Uterus (tissue), 4 donors: ENCODE measurements around the gene RPS6KA1. TPM values are rescaled to one million over a fixed set of nuclear protein-coding genes. Genes with fewer than 3 reads are reported as not detected.

Experiments
- DNase-seq, 2 donors: peaks; one replicate each; pipeline ENCODE4 v3.0.0-alpha.2; 2019 to 2020
- H3K27ac ChIP-seq, 2 donors: fragments of 200-600 bp; sonication (generic); 1 replicate in 1 of 2; 2 replicates in 1 of 2; pipeline ENCODE4 v1.5.1; 2016 to 2018
- H3K27me3 ChIP-seq, 2 donors: fragments of 200-600 bp; sonication (generic); one replicate each; pipeline ENCODE4 v1.5.1; 2018 to 2019; ENCODE audit warnings: control low read depth in 1 of 2
- H3K36me3 ChIP-seq, 2 donors: fragments of 200-600 bp; sonication (generic); one replicate each; pipeline ENCODE4 v1.5.1; 2019; ENCODE audit warnings: control low read depth in 1 of 2
- H3K4me1 ChIP-seq, 2 donors: fragments of 200-600 bp; sonication (generic); one replicate each; pipeline ENCODE4 v1.5.1; 2018 to 2019; ENCODE audit warnings: control low read depth in 1 of 2
- H3K4me3 ChIP-seq, 2 donors: fragments of 200-600 bp; sonication (generic); 1 replicate in 1 of 2; 2 replicates in 1 of 2; pipeline ENCODE4 v1.5.1; 2018 to 2019; ENCODE audit warnings: mild to moderate bottlenecking in 1 of 2
- H3K9me3 ChIP-seq, 2 donors: fragments of 200-600 bp; sonication (generic); one replicate each; pipeline ENCODE4 v1.5.1; 2019; ENCODE audit warnings: control low read depth in 1 of 2
- POLR2A ChIP-seq, 2 donors: fragments of 450-650 bp; IDR thresholded peaks; one replicate each; pipeline ENCODE4 v1.6.1; 2016; ENCODE audit warnings: antibody characterized with exemption in 2 of 2, mild to moderate bottlenecking in 1 of 2, moderate library complexity in 1 of 2
- intact Hi-C: fragments of 100-400 bp; cut with DNase I; formaldehyde crosslinking; loops from one replicate; pipeline ENCODE4 v1.15.1; 2023; ENCODE audit warnings: low total_unique reads
- total RNA-seq, 4 donors: library from RNA; depleted of rRNA in 3 of 4; stranded (reverse); fragments of >200 nt in 3 of 4; gene quantifications; one replicate each; pipeline versions ENCODE4 v1.1.0 to v1.2.4, GENCODE V29; 2014 to 2023
- TF ChIP-seq, protein P1 (sequence below), 4 experiments: fragments of 200-600 bp in 2 of 4; fragments of 450-650 bp in 2 of 4; sonication (generic) in 2 of 4; IDR thresholded peaks; one replicate each; pipeline ENCODE4 v1.5.1; 2016 to 2019; ENCODE audit warnings: antibody characterized with exemption in 4 of 4, mild to moderate bottlenecking in 2 of 4, moderate library complexity in 1 of 4
- donor health status: DM: yes; HTN: yes; CAD: no.

Gene RPS6KA1
- total RNA-seq, 4 donors from 2014 or later, result 10.8 to 51.8 (median 14.6) TPM

DNA sequence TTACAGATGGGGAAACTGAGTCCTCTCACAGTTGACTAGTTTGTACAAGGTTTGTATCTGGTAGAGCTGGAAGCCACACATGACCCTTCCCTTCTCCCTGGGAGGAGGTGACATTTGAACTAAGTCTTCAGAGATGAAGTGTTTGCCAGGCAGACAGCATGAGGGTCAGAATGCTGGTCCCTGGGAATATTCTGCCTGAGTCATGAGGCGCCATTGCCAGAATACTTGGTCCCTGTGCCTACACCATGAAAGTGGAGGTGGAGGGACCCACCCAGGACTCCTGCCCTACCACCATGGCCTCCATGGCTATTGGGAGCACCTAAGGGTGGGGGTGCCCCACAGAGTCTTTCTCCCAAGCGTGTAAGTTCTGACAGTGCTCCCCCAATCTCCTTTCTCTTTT lies 7.0 kb downstream of the RPS6KA1 start:
- no peak for DNase-seq
- Histone ChIP-seq H3K27me3 (no peaks in the 10 kb centered on the region), H3K9me3 (no peaks in the 10 kb centered on the region), H3K4me3 (no peak overlapping the region), H3K27ac (no peak overlapping the region), H3K4me1 (no peaks in the 10 kb centered on the region), H3K36me3 (no peaks in the 10 kb centered on the region)
- TF ChIP-seq POLR2A (IDR thresholded peaks at IDR 0.05), result no peak
- TF ChIP-seq, protein P1, sequence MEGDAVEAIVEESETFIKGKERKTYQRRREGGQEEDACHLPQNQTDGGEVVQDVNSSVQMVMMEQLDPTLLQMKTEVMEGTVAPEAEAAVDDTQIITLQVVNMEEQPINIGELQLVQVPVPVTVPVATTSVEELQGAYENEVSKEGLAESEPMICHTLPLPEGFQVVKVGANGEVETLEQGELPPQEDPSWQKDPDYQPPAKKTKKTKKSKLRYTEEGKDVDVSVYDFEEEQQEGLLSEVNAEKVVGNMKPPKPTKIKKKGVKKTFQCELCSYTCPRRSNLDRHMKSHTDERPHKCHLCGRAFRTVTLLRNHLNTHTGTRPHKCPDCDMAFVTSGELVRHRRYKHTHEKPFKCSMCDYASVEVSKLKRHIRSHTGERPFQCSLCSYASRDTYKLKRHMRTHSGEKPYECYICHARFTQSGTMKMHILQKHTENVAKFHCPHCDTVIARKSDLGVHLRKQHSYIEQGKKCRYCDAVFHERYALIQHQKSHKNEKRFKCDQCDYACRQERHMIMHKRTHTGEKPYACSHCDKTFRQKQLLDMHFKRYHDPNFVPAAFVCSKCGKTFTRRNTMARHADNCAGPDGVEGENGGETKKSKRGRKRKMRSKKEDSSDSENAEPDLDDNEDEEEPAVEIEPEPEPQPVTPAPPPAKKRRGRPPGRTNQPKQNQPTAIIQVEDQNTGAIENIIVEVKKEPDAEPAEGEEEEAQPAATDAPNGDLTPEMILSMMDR (IDR thresholded peaks at IDR 0.05), result no peak
- intact Hi-C loops, result no loop called here

DNA sequence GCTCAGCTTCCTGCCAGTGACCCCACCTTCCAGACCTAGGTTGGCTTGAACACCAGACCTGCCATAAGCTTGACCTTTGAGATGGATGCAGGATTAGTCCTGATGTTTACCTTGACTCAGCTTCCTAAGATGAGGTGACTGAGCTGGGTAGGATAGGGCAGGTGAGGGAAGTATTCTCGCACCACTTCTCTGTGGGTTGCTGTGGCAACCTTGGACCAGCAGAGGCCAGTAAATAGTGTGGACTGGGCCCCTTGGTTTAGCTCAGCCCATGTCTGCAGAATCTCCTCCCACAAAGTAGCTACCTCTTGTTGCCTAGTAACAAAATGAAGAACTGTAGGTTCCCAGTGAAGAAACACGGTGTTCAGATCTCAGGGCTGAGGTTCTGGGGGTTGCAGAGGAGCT lies 8.4 kb downstream of the RPS6KA1 start:
- TF ChIP-seq, protein P1 (IDR thresholded peaks at IDR 0.05), result no peak
- TF ChIP-seq POLR2A (IDR thresholded peaks at IDR 0.05), result no peak
- no peaks in the 10 kb centered on the region for H3K27me3 ChIP-seq
- H3K36me3 ChIP-seq, result no peaks in the 10 kb centered on the region
- DNase-seq, result no peak
- no peak overlapping the region for H3K4me3 ChIP-seq
- H3K9me3 ChIP-seq, result no peaks in the 10 kb centered on the region
- no peak overlapping the region for H3K27ac ChIP-seq
- no peaks in the 10 kb centered on the region for H3K4me1 ChIP-seq
- intact Hi-C loops, result no loop called here

DNA sequence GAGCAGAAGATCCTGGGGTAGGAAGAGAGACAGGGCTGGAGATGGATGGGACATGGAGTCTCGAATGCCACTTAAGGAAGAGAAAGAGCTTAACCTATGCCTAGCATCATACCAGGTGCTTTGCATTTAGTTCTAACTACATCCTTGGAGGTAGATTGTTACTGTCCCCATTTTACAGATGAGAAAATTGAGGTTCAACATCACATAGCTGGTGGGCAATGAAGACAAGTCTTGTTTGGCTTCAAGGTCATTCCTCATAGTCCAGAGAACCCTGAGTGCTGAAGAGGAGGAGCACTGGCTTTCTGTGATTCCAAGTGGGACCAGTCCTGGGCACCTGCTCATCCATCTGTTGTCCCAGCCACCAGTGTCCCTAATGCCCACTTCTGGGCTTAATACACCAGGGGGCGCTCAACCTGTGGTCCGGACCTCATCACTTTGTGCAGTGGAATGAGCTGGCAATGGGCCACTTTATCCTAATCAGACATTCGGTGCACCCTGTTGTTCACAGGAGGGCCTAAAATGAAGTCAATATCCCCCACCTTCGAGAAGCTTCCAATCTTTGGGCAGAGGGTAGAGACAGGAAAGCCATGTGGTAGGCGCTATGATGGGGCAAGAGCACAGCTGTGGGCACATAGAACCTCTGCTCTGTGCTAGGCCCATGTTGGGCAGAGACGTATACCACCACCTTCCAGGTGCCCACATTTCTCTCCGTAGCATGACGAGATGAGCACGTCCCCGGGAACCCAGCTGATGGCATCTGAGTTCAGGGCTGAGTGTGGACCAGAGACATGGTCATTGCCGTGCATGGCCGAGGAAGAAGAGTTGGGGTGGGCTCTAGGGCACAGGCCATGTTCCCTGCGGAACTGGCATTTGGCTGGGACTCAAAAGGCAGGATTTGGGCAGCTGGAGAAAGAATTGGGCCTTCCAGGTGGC lies 9.2 kb downstream of the RPS6KA1 start:
- no peaks in the 10 kb centered on the region for H3K4me1 ChIP-seq
- no peaks in the 10 kb centered on the region for H3K27me3 ChIP-seq
- no peak overlapping the region for H3K4me3 ChIP-seq
- H3K27ac ChIP-seq, result no peak overlapping the region
- no peaks in the 10 kb centered on the region for H3K9me3 ChIP-seq
- intact Hi-C loops, result no loop called here
- no peaks in the 10 kb centered on the region for H3K36me3 ChIP-seq
- no peak for DNase-seq
- TF ChIP-seq, protein P1 (IDR thresholded peaks at IDR 0.05), result no peak
- no peak for TF ChIP-seq POLR2A (IDR thresholded peaks at IDR 0.05)

DNA sequence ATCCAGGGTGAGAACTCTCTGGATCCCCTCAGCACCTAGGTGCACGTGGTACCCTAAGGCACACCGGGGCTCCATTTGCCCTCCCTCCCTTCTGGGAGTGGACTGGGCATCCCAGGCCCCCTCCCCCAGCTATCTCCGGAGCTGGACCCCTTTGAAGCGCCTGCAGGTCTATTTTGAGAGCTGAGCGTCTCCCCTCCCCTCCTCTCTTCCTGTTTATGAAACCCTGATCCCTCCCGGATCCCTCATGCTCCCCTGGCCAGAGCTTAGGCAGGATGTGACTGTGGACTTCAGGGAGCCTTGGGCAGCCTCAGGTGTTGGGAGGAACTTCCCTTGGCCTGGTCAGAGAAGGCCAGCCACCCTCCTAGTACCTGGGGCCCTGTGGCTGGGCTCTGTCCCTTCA lies 10.2 kb downstream of the RPS6KA1 start:
- Histone ChIP-seq H3K4me1 (no peaks in the 10 kb centered on the region), H3K36me3 (no peaks in the 10 kb centered on the region), H3K27ac (no peak overlapping the region), H3K9me3 (no peaks in the 10 kb centered on the region), H3K4me3 (no peak overlapping the region), H3K27me3 (no peaks in the 10 kb centered on the region)
- DNase-seq, result no peak
- intact Hi-C loops, result no loop called here
- TF ChIP-seq, protein P1 (IDR thresholded peaks at IDR 0.05), result no peak
- TF ChIP-seq POLR2A (IDR thresholded peaks at IDR 0.05), result no peak

DNA sequence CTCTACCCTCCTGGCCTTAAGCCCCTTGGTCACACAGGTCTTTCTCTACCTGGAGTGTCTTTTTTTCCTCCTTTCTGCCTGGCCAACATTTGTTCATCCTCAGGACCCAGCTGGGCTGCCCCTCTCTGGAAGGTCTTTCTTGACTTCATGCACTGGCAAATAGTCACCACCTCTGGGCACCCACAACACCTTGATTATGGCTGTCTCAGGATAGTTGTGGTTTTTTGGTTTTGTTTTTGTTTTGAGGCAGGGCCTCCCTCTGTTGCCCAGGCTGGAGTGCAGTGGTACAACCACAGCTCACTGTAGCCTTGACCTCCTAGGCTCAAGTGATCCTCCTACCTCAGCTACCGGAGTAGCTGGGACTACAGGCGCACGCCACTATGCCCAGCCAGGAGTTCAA lies 10.8 kb downstream of the RPS6KA1 start:
- Histone ChIP-seq H3K4me3 (no peak overlapping the region), H3K27me3 (no peaks in the 10 kb centered on the region), H3K36me3 (no peaks in the 10 kb centered on the region), H3K4me1 (no peaks in the 10 kb centered on the region), H3K27ac (no peak overlapping the region), H3K9me3 (no peaks in the 10 kb centered on the region)
- TF ChIP-seq, protein P1 (IDR thresholded peaks at IDR 0.05), result no peak
- no peak for TF ChIP-seq POLR2A (IDR thresholded peaks at IDR 0.05)
- intact Hi-C loops, result no loop called here
- no peak for DNase-seq
